PFSK-1 (cell line): Measurements from ENCODE around the gene BRK1.

Experiments used
- FOXP2 ChIP-seq: optimal IDR thresholded peaks from 2 replicates; pipeline ENCODE3; 2011; ENCODE audit warnings: borderline replicate concordance, control low read depth, inconsistent platforms; ENCODE audit not compliant: insufficient read depth; ENCODE audit errors: extremely low read length, extremely low read depth
- POLR2AphosphoS5 ChIP-seq: IDR thresholded peaks from 2 replicates; pipeline ENCODE4 v1.6.1; 2012; ENCODE audit warnings: low read depth, mild to moderate bottlenecking, control low read depth, low read length, moderate library complexity
- REST ChIP-seq, 2 experiments: IDR thresholded peaks; 2 replicates each; pipeline versions ENCODE4 v1.6.1 to v1.8.0; 2011 to 2012; ENCODE audit warnings: low read depth in 2 of 2, low read length in 2 of 2, control low read depth in 1 of 2, inconsistent platforms in 1 of 2, mild to moderate bottlenecking in 1 of 2, moderate library complexity in 1 of 2; ENCODE audit not compliant: insufficient read depth in 1 of 2
- SIN3A ChIP-seq: IDR thresholded peaks from 2 replicates; pipeline ENCODE4 v1.6.1; 2012; ENCODE audit warnings: mild to moderate bottlenecking, low read length, moderate library complexity, borderline replicate concordance; ENCODE audit not compliant: insufficient read depth
- TAF1 ChIP-seq: IDR thresholded peaks from 2 replicates; pipeline ENCODE4 v1.6.1; 2012; ENCODE audit warnings: low read length, control low read depth, borderline replicate concordance; ENCODE audit not compliant: insufficient read depth

BRK1 gene

GRCh38 chr3:10160346-10160745, 44.9 kb downstream of the BRK1 start:
- TF ChIP-seq POLR2AphosphoS5 (no peak), SIN3A (no peak), REST (IDR thresholded peaks at IDR 0.05; ENCODE audit: insufficient read depth in 1 of 2, low read depth in 2 of 2, low read length in 2 of 2) (no peak), FOXP2 (no peak), TAF1 (no peak)

GRCh38 chr3:10160925-10161324, 45.5 kb downstream of the BRK1 start:
- TF ChIP-seq REST (IDR thresholded peaks at IDR 0.05; ENCODE audit: insufficient read depth in 1 of 2, low read depth in 2 of 2, low read length in 2 of 2) (no peak), SIN3A (no peak), FOXP2 (no peak), POLR2AphosphoS5 (no peak), TAF1 (no peak)

GRCh38 chr3:10162185-10162584, 46.7 kb downstream of the BRK1 start:
- no peak for TF ChIP-seq TAF1
- no peak for TF ChIP-seq REST (IDR thresholded peaks at IDR 0.05; ENCODE audit: insufficient read depth in 1 of 2, low read depth in 2 of 2, low read length in 2 of 2)
- TF ChIP-seq FOXP2: no peak
- TF ChIP-seq POLR2AphosphoS5: no peak
- TF ChIP-seq SIN3A: no peak

GRCh38 chr3:10164546-10165393, 49.3 kb downstream of the BRK1 start, which contains the start of gene IRAK2:
TSS of gene IRAK2 (plus strand) at chr3:10164919. CDS start at chr3:10164955, 36 bp downstream.
- TF ChIP-seq SIN3A: no peak
- no peak for TF ChIP-seq REST (IDR thresholded peaks at IDR 0.05; ENCODE audit: insufficient read depth in 1 of 2, low read depth in 2 of 2, low read length in 2 of 2)
- TF ChIP-seq TAF1: no peak
- no peak for TF ChIP-seq POLR2AphosphoS5
- TF ChIP-seq FOXP2: no peak

GRCh38 chr3:10166213-10166604, 50.7 kb downstream of the BRK1 start:
- TF ChIP-seq REST (IDR thresholded peaks at IDR 0.05; ENCODE audit: insufficient read depth in 1 of 2, low read depth in 2 of 2, low read length in 2 of 2): no peak
- no peak for TF ChIP-seq POLR2AphosphoS5
